ENCODE results near the gene RAB31.

Gene RAB31

DNA sequence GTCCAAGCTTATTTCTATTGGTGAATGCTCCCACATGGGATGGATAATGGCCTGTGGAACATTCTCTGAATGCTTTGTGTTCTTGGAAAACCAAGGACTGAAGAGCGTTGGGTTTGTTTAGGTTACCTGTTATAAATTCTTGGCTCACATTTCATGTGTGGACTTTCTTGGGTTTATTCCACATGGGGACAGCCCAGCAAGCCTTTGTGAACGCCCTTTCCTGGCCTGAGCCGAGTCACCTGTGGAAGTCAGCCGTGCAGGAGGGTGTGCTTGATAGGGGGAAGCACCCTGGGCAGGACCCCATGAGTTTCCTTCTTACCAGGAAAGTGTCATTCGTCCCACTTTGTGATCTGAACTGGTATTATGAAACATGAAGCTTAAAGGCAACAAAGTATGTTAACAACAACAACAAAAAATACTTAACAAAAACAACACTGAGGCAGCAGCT is 4.1 kb downstream of the RAB31 start:
- Histone ChIP-seq H3K9ac (ENCODE audit: low read depth in 1 of 2, low read length in 2 of 2) (no peak overlapping the region), H3K36me3 (ENCODE audit: control insufficient read depth in 2 of 2, insufficient read depth in 2 of 2, low read length in 2 of 2) (no peaks in the 10 kb centered on the region), H3K4me1 (ENCODE audit: control insufficient read depth in 2 of 2, insufficient read depth in 2 of 2, low read length in 2 of 2) (peaks cover 0 to 5% of the 10 kb centered on the region in 2 donors), H3K27ac (ENCODE audit: low read depth in 2 of 2, low read length in 2 of 2) (no peak overlapping the region), H3K4me3 (ENCODE audit: low read length in 2 of 2) (no peak overlapping the region), H3K9me3 (ENCODE audit: control insufficient read depth in 2 of 2, low read length in 2 of 2) (no peaks in the 10 kb centered on the region), H3K27me3 (ENCODE audit: control insufficient read depth in 2 of 2, insufficient read depth in 2 of 2, low read length in 2 of 2) (peaks cover 15 to 30% of the 10 kb centered on the region in 2 donors)

DNA sequence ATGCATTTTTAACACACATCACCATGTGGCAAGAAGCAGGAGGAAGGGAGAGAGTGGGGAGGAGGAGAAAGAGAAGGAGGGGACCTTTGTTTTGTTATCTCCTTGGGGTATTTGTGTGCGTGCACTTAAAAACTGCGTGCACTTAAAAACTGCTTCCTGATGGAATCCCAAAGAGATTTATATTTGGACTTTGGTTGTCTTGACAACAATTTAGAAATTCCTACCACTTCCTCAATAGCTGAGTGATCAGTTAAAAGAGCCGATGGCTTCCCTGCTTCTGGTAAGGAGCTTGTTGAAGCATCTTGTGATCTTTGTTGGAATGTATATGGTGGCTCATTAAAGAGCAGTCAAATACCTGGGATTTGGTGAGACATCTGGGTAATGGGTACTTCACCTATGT is 4.5 kb downstream of the RAB31 start:
- Histone ChIP-seq H3K27me3 (ENCODE audit: control insufficient read depth in 2 of 2, insufficient read depth in 2 of 2, low read length in 2 of 2) (peaks cover 15 to 30% of the 10 kb centered on the region in 2 donors), H3K4me3 (ENCODE audit: low read length in 2 of 2) (no peak overlapping the region), H3K9ac (ENCODE audit: low read depth in 1 of 2, low read length in 2 of 2) (no peak overlapping the region), H3K9me3 (ENCODE audit: control insufficient read depth in 2 of 2, low read length in 2 of 2) (no peaks in the 10 kb centered on the region), H3K27ac (ENCODE audit: low read depth in 2 of 2, low read length in 2 of 2) (no peak overlapping the region), H3K36me3 (ENCODE audit: control insufficient read depth in 2 of 2, insufficient read depth in 2 of 2, low read length in 2 of 2) (no peaks in the 10 kb centered on the region), H3K4me1 (ENCODE audit: control insufficient read depth in 2 of 2, insufficient read depth in 2 of 2, low read length in 2 of 2) (peaks cover 0 to 5% of the 10 kb centered on the region in 2 donors)

- Histone ChIP-seq H3K4me1 (ENCODE audit: control insufficient read depth in 2 of 2, insufficient read depth in 2 of 2, low read length in 2 of 2) (peaks cover 0 to 3% of the 10 kb centered on the region in 2 donors), H3K27me3 (ENCODE audit: control insufficient read depth in 2 of 2, insufficient read depth in 2 of 2, low read length in 2 of 2) (peaks cover 7 to 18% of the 10 kb centered on the region in 2 donors), H3K36me3 (ENCODE audit: control insufficient read depth in 2 of 2, insufficient read depth in 2 of 2, low read length in 2 of 2) (no peaks in the 10 kb centered on the region), H3K4me3 (ENCODE audit: low read length in 2 of 2) (no peak overlapping the region), H3K9me3 (ENCODE audit: control insufficient read depth in 2 of 2, low read length in 2 of 2) (no peaks in the 10 kb centered on the region), H3K9ac (ENCODE audit: low read depth in 1 of 2, low read length in 2 of 2) (no peak overlapping the region), H3K27ac (ENCODE audit: low read depth in 2 of 2, low read length in 2 of 2) (no peak overlapping the region)
Measured at GRCh38 chr18:9714266-9715087, 6.4 kb downstream of the RAB31 start.

DNA sequence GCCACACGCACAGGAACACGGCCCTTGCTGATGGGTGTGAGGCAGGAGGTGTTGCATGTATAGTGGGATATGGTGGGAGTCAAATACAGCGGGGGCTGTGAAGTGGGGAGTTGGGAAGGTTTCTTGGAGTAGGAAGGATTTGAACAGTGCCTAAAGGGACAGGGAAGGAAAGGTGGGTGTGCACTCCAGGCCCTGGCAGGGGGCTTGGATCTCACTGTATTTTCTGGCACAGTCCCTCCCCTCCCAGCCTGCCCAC is 6.9 kb downstream of the RAB31 start:
- no peak overlapping the region for H3K9ac ChIP-seq (ENCODE audit: low read depth in 1 of 2, low read length in 2 of 2)
- peaks cover 2 to 13% of the 10 kb centered on the region in 2 donors for H3K27me3 ChIP-seq (ENCODE audit: control insufficient read depth in 2 of 2, insufficient read depth in 2 of 2, low read length in 2 of 2)
- no peaks in the 10 kb centered on the region for H3K36me3 ChIP-seq (ENCODE audit: control insufficient read depth in 2 of 2, insufficient read depth in 2 of 2, low read length in 2 of 2)
- no peak overlapping the region for H3K27ac ChIP-seq (ENCODE audit: low read depth in 2 of 2, low read length in 2 of 2)
- H3K4me3 ChIP-seq (ENCODE audit: low read length in 2 of 2) = no peak overlapping the region
- peaks cover 0 to under 1% of the 10 kb centered on the region in 2 donors for H3K4me1 ChIP-seq (ENCODE audit: control insufficient read depth in 2 of 2, insufficient read depth in 2 of 2, low read length in 2 of 2)
- H3K9me3 ChIP-seq (ENCODE audit: control insufficient read depth in 2 of 2, low read length in 2 of 2) = no peaks in the 10 kb centered on the region

GRCh38 chr18:9715978-9716774 is 8.1 kb downstream of the RAB31 start:
- H3K4me1 ChIP-seq (ENCODE audit: control insufficient read depth in 2 of 2, insufficient read depth in 2 of 2, low read length in 2 of 2) = no peaks in the 10 kb centered on the region
- no peaks in the 10 kb centered on the region for H3K9me3 ChIP-seq (ENCODE audit: control insufficient read depth in 2 of 2, low read length in 2 of 2)
- H3K27ac ChIP-seq (ENCODE audit: low read depth in 2 of 2, low read length in 2 of 2) = no peak overlapping the region
- H3K4me3 ChIP-seq (ENCODE audit: low read length in 2 of 2) = no peak overlapping the region
- peaks cover 0 to 9% of the 10 kb centered on the region in 2 donors for H3K27me3 ChIP-seq (ENCODE audit: control insufficient read depth in 2 of 2, insufficient read depth in 2 of 2, low read length in 2 of 2)
- no peak overlapping the region for H3K9ac ChIP-seq (ENCODE audit: low read depth in 1 of 2, low read length in 2 of 2)
- no peaks in the 10 kb centered on the region for H3K36me3 ChIP-seq (ENCODE audit: control insufficient read depth in 2 of 2, insufficient read depth in 2 of 2, low read length in 2 of 2)

GRCh38 chr18:9716780-9717563 is 8.9 kb downstream of the RAB31 start:
- peaks cover 0 to 9% of the 10 kb centered on the region in 2 donors for H3K27me3 ChIP-seq (ENCODE audit: control insufficient read depth in 2 of 2, insufficient read depth in 2 of 2, low read length in 2 of 2)
- H3K9me3 ChIP-seq (ENCODE audit: control insufficient read depth in 2 of 2, low read length in 2 of 2) = no peaks in the 10 kb centered on the region
- no peak overlapping the region for H3K27ac ChIP-seq (ENCODE audit: low read depth in 2 of 2, low read length in 2 of 2)
- no peak overlapping the region for H3K4me3 ChIP-seq (ENCODE audit: low read length in 2 of 2)
- H3K36me3 ChIP-seq (ENCODE audit: control insufficient read depth in 2 of 2, insufficient read depth in 2 of 2, low read length in 2 of 2) = no peaks in the 10 kb centered on the region
- H3K4me1 ChIP-seq (ENCODE audit: control insufficient read depth in 2 of 2, insufficient read depth in 2 of 2, low read length in 2 of 2) = no peaks in the 10 kb centered on the region
- no peak overlapping the region for H3K9ac ChIP-seq (ENCODE audit: low read depth in 1 of 2, low read length in 2 of 2)

GRCh38 chr18:9719421-9719981 is 11.4 kb downstream of the RAB31 start:
- H3K9ac ChIP-seq (ENCODE audit: low read depth in 1 of 2, low read length in 2 of 2) = no peak overlapping the region
- H3K27me3 ChIP-seq (ENCODE audit: control insufficient read depth in 2 of 2, insufficient read depth in 2 of 2, low read length in 2 of 2) = no peaks in the 10 kb centered on the region
- no peak overlapping the region for H3K4me3 ChIP-seq (ENCODE audit: low read length in 2 of 2)
- H3K27ac ChIP-seq (ENCODE audit: low read depth in 2 of 2, low read length in 2 of 2) = no peak overlapping the region
- no peaks in the 10 kb centered on the region for H3K4me1 ChIP-seq (ENCODE audit: control insufficient read depth in 2 of 2, insufficient read depth in 2 of 2, low read length in 2 of 2)
- H3K9me3 ChIP-seq (ENCODE audit: control insufficient read depth in 2 of 2, low read length in 2 of 2) = no peaks in the 10 kb centered on the region
- no peaks in the 10 kb centered on the region for H3K36me3 ChIP-seq (ENCODE audit: control insufficient read depth in 2 of 2, insufficient read depth in 2 of 2, low read length in 2 of 2)

DNA sequence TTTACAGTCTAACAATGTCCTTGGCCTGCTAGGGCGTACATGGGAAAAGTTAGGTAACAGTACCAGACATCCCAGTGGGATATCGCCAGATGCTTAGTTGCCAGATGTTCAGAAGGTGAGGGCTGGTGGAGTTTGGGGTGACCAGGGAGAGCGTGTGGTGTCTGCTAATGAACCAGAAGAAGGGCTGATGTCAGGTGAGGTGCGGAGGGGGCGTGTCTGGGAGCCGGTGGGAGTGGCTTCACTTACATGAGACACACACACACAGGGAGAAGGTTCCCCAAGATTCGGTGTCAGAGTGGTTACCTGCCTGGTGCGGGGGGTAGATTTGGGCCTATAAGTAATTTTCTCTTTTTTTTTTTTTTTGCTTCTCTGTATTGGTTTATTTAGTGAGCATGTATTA is 12.2 kb downstream of the RAB31 start:
- H3K9me3 ChIP-seq (ENCODE audit: control insufficient read depth in 2 of 2, low read length in 2 of 2) = no peaks in the 10 kb centered on the region
- H3K9ac ChIP-seq (ENCODE audit: low read depth in 1 of 2, low read length in 2 of 2) = no peak overlapping the region
- H3K36me3 ChIP-seq (ENCODE audit: control insufficient read depth in 2 of 2, insufficient read depth in 2 of 2, low read length in 2 of 2) = no peaks in the 10 kb centered on the region
- no peak overlapping the region for H3K27ac ChIP-seq (ENCODE audit: low read depth in 2 of 2, low read length in 2 of 2)
- no peaks in the 10 kb centered on the region for H3K27me3 ChIP-seq (ENCODE audit: control insufficient read depth in 2 of 2, insufficient read depth in 2 of 2, low read length in 2 of 2)
- no peak overlapping the region for H3K4me3 ChIP-seq (ENCODE audit: low read length in 2 of 2)
- H3K4me1 ChIP-seq (ENCODE audit: control insufficient read depth in 2 of 2, insufficient read depth in 2 of 2, low read length in 2 of 2) = no peaks in the 10 kb centered on the region

- no peak overlapping the region for H3K27ac ChIP-seq (ENCODE audit: low read depth in 2 of 2, low read length in 2 of 2)
- no peak overlapping the region for H3K9ac ChIP-seq (ENCODE audit: low read depth in 1 of 2, low read length in 2 of 2)
- no peak overlapping the region for H3K4me3 ChIP-seq (ENCODE audit: low read length in 2 of 2)
- H3K27me3 ChIP-seq (ENCODE audit: control insufficient read depth in 2 of 2, insufficient read depth in 2 of 2, low read length in 2 of 2) = no peaks in the 10 kb centered on the region
- no peaks in the 10 kb centered on the region for H3K9me3 ChIP-seq (ENCODE audit: control insufficient read depth in 2 of 2, low read length in 2 of 2)
- H3K4me1 ChIP-seq (ENCODE audit: control insufficient read depth in 2 of 2, insufficient read depth in 2 of 2, low read length in 2 of 2) = no peaks in the 10 kb centered on the region
- no peaks in the 10 kb centered on the region for H3K36me3 ChIP-seq (ENCODE audit: control insufficient read depth in 2 of 2, insufficient read depth in 2 of 2, low read length in 2 of 2)
Measured at GRCh38 chr18:9721893-9722550, 13.9 kb downstream of the RAB31 start.

Measured in mucosa of rectum (tissue), 2 donors.